ENCODE data around the gene RAP1A. TPM values are rescaled to one million over a fixed set of nuclear protein-coding genes. Genes with fewer than 3 reads are reported as not detected.
A peak's percentile ranks its signal among the peaks of the same experiment; 100 is the strongest.
"Not testable (repeated sequence)": the region's sequence is repeated elsewhere in the genome, so short reads cannot be mapped to it uniquely, and the experiment has no call there.

The RAP1A gene
- total RNA-seq, 2 experiments from 2014 or later, result 128 to 130 TPM

GRCh38 chr1:111600886-111601386 lies 18.7 kb upstream of the RAP1A start:
- H3K27ac Mint-ChIP-seq, result peak overlapping the region; percentile 80
- peak overlapping the region; percentile 0 for H3K4me3 Mint-ChIP-seq
- H3K36me3 Mint-ChIP-seq (ENCODE audit: low read depth), result peaks cover 10% of the 10 kb centered on the region
- DNase-seq, result no peak
- POLR2A ChIA-PET, result no interaction called here
- H3K4me1 Mint-ChIP-seq, result peaks cover 97% of the 10 kb centered on the region
- H3K9me3 Mint-ChIP-seq, result peaks cover 3% of the 10 kb centered on the region
- CTCF ChIA-PET, result interaction anchor here (0.9 to 4.9 kb wide), 6 partner anchors 9 to 93 kb away, joined by 3 to 35 read pairs (median 10); no protein-coding TSS in a partner anchor
- no peaks in the 10 kb centered on the region for H3K27me3 Mint-ChIP-seq

- no peak overlapping the region for H3K4me3 Mint-ChIP-seq
- H3K36me3 Mint-ChIP-seq (ENCODE audit: low read depth), result peaks cover 2% of the 10 kb centered on the region
- peak overlapping the region; percentile 95 for H3K27ac Mint-ChIP-seq
- no peaks in the 10 kb centered on the region for H3K9me3 Mint-ChIP-seq
- POLR2A ChIA-PET, result interaction anchor here (1.0 to 1.2 kb wide), 2 partner anchors 9 to 24 kb away, joined by 3 read pairs; no protein-coding TSS in a partner anchor
- H3K4me1 Mint-ChIP-seq, result peaks cover 90% of the 10 kb centered on the region
- no peak for DNase-seq
- H3K27me3 Mint-ChIP-seq, result no peaks in the 10 kb centered on the region
- CTCF ChIA-PET, result interaction anchor here (0.5 to 4.9 kb wide), 8 partner anchors 10 to 94 kb away, joined by 3 to 35 read pairs (median 14); partner anchors contain the start of gene RAP1A
Measured at GRCh38 chr1:111602302-111602701, 17.3 kb upstream of the RAP1A start.

- H3K27me3 Mint-ChIP-seq, result no peaks in the 10 kb centered on the region
- peaks cover 2% of the 10 kb centered on the region for H3K36me3 Mint-ChIP-seq (ENCODE audit: low read depth)
Measured at GRCh38 chr1:111602974-111603373, 16.6 kb upstream of the RAP1A start.

GRCh38 chr1:111603979-111604378 lies 15.6 kb upstream of the RAP1A start:
- CTCF ChIA-PET, result interaction anchor here (0.7 to 4.9 kb wide), 10 partner anchors 8 to 111 kb away, joined by 3 to 35 read pairs (median 5); partner anchors contain the start of gene RAP1A
- Mint-ChIP-seq H3K9me3 (no peaks in the 10 kb centered on the region), H3K4me3 (peak overlapping the region; percentile 40), H3K4me1 (peaks cover 73% of the 10 kb centered on the region), H3K27ac (peak overlapping the region; percentile 95), H3K27me3 (no peaks in the 10 kb centered on the region), H3K36me3 (ENCODE audit: low read depth) (peaks cover 2% of the 10 kb centered on the region)
- POLR2A ChIA-PET, result interaction anchor here (0.6 to 1.3 kb wide), 3 partner anchors 11 to 411 kb away, joined by 3 to 6 read pairs (median 3); no protein-coding TSS in a partner anchor
- peak; percentile 90 for DNase-seq

More at GRCh38 chr1:111602974-111603373, 16.6 kb upstream of the RAP1A start:
- Mint-ChIP-seq H3K4me3 (peak overlapping the region; percentile 40), H3K27ac (peak overlapping the region; percentile 95), H3K4me1 (peaks cover 83% of the 10 kb centered on the region), H3K9me3 (no peaks in the 10 kb centered on the region)
- DNase-seq, result no peak
- CTCF ChIA-PET, result interaction anchor here (0.5 to 4.9 kb wide), 8 partner anchors 9 to 105 kb away, joined by 3 to 35 read pairs (median 10); partner anchors contain the start of gene RAP1A
- POLR2A ChIA-PET, result interaction anchor here (1.0 to 1.2 kb wide), 3 partner anchors 10 to 96 kb away, joined by 3 read pairs; no protein-coding TSS in a partner anchor

- CTCF ChIA-PET, result interaction anchor here (0.6 to 4.9 kb wide), 8 partner anchors 9 to 397 kb away, joined by 3 to 35 read pairs (median 10); partner anchors contain the start of gene RAP1A
- no peaks in the 10 kb centered on the region for H3K27me3 Mint-ChIP-seq
- peaks cover 2% of the 10 kb centered on the region for H3K9me3 Mint-ChIP-seq
- peaks cover 4% of the 10 kb centered on the region for H3K36me3 Mint-ChIP-seq (ENCODE audit: low read depth)
- H3K4me3 Mint-ChIP-seq, result no peak overlapping the region
- H3K4me1 Mint-ChIP-seq, result peaks cover 66% of the 10 kb centered on the region
- DNase-seq, result no peak
- POLR2A ChIA-PET, result interaction anchor here (1.3 kb wide), 1 partner anchor 12 kb away, joined by 6 read pairs; no protein-coding TSS in a partner anchor
- peak overlapping the region; percentile 95 for H3K27ac Mint-ChIP-seq
Measured at GRCh38 chr1:111604931-111605330, 14.7 kb upstream of the RAP1A start.

GRCh38 chr1:111605576-111605975 lies 14.0 kb upstream of the RAP1A start:
- Mint-ChIP-seq H3K4me3 (no peak overlapping the region), H3K27ac (peak overlapping the region; percentile 95), H3K9me3 (peaks cover 4% of the 10 kb centered on the region), H3K27me3 (no peaks in the 10 kb centered on the region), H3K36me3 (ENCODE audit: low read depth) (peaks cover 4% of the 10 kb centered on the region), H3K4me1 (peaks cover 60% of the 10 kb centered on the region)
- POLR2A ChIA-PET, result no interaction called here
- CTCF ChIA-PET, result interaction anchor here (0.6 to 2.1 kb wide), 6 partner anchors 10 to 98 kb away, joined by 3 to 9 read pairs (median 5); no protein-coding TSS in a partner anchor
- no peak for DNase-seq

GRCh38 chr1:111606457-111607215 lies 13.0 kb upstream of the RAP1A start:
- POLR2A ChIA-PET; H3K9me3 Mint-ChIP-seq; H3K36me3 Mint-ChIP-seq (ENCODE audit: low read depth); H3K27me3 Mint-ChIP-seq; DNase-seq; H3K4me3 Mint-ChIP-seq: not testable (repeated sequence)
- H3K27ac Mint-ChIP-seq, result peak overlapping the region; percentile 57
- CTCF ChIA-PET, result interaction anchor here (0.6 to 2.1 kb wide), 8 partner anchors 10 to 99 kb away, joined by 3 to 9 read pairs (median 4); partner anchors contain the start of gene RAP1A
- peaks cover 50% of the 10 kb centered on the region for H3K4me1 Mint-ChIP-seq

GRCh38 chr1:111608528-111608927 lies 11.1 kb upstream of the RAP1A start:
- H3K9me3 Mint-ChIP-seq; H3K36me3 Mint-ChIP-seq (ENCODE audit: low read depth); H3K4me3 Mint-ChIP-seq; DNase-seq; H3K27me3 Mint-ChIP-seq; POLR2A ChIA-PET; H3K27ac Mint-ChIP-seq: not testable (repeated sequence)
- CTCF ChIA-PET, result interaction anchor here (1.0 kb wide), 1 partner anchor 9 kb away, joined by 3 read pairs; no protein-coding TSS in a partner anchor
- H3K4me1 Mint-ChIP-seq, result peaks cover 32% of the 10 kb centered on the region

- Mint-ChIP-seq H3K36me3 (ENCODE audit: low read depth) (peaks cover 6% of the 10 kb centered on the region), H3K4me1 (peaks cover 25% of the 10 kb centered on the region), H3K27ac (no peak overlapping the region), H3K4me3 (no peak overlapping the region), H3K27me3 (no peaks in the 10 kb centered on the region), H3K9me3 (peaks cover 7% of the 10 kb centered on the region)
- POLR2A ChIA-PET, result no interaction called here
- CTCF ChIA-PET, result interaction anchor here (1.1 to 2.9 kb wide), 5 partner anchors 9 to 104 kb away, joined by 4 to 11 read pairs (median 5); no protein-coding TSS in a partner anchor
- DNase-seq, result no peak
Measured at GRCh38 chr1:111611986-111612385, 7.6 kb upstream of the RAP1A start.

- Mint-ChIP-seq H3K4me3 (peak overlapping the region; percentile 20), H3K36me3 (ENCODE audit: low read depth) (peaks cover 16% of the 10 kb centered on the region), H3K27me3 (no peaks in the 10 kb centered on the region), H3K4me1 (peaks cover 45% of the 10 kb centered on the region), H3K27ac (peak overlapping the region; percentile 90), H3K9me3 (peaks cover 9% of the 10 kb centered on the region)
- POLR2A ChIA-PET, result interaction anchor here (0.6 to 0.7 kb wide), 2 partner anchors 29 to 402 kb away, joined by 3 read pairs; no protein-coding TSS in a partner anchor
- peak; percentile 61 for DNase-seq
- CTCF ChIA-PET, result interaction anchor here (0.7 to 2.7 kb wide), 12 partner anchors 9 to 122 kb away, joined by 3 to 17 read pairs (median 5); no protein-coding TSS in a partner anchor
Measured at GRCh38 chr1:111615870-111616715, 3.5 kb upstream of the RAP1A start.

- CTCF ChIA-PET, result interaction anchor here (0.6 to 3.3 kb wide), 4 partner anchors 11 to 110 kb away, joined by 3 to 16 read pairs (median 4); no protein-coding TSS in a partner anchor
- Mint-ChIP-seq H3K27ac (peak overlapping the region; percentile 80), H3K36me3 (ENCODE audit: low read depth) (peaks cover 33% of the 10 kb centered on the region), H3K4me1 (peaks cover 65% of the 10 kb centered on the region), H3K4me3 (peak overlapping the region; percentile 16), H3K27me3 (no peaks in the 10 kb centered on the region), H3K9me3 (peaks cover 9% of the 10 kb centered on the region)
- POLR2A ChIA-PET, result no interaction called here
- DNase-seq, result no peak
Measured at GRCh38 chr1:111618081-111618480, 1.5 kb upstream of the RAP1A start.
